ENCODE data around the gene AHCY.

Gene AHCY

DNA sequence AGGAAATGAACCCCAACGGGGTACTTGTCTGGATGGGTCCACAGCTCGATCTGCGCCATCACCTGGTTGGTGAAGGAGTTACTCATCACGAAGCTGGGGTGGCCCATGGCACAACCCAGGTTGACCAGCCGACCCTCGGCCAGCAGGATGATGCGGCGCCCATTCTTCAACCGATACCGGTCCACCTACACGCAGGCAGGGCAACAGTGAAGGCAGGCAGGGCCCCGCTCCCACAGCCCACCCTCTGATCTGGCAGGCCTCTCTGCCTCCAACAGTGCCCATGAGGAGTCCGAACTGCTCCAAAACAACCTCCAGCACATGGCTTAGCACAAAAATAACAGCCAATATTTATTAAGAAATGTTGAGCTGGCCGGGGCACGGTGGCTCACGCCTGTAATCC is 17.7 kb downstream of the AHCY start:
- DNase-seq (ENCODE audit: insufficient read length, low spot score) (no peak), FAIRE-seq (no peak)
- TF ChIP-seq, protein P1, sequence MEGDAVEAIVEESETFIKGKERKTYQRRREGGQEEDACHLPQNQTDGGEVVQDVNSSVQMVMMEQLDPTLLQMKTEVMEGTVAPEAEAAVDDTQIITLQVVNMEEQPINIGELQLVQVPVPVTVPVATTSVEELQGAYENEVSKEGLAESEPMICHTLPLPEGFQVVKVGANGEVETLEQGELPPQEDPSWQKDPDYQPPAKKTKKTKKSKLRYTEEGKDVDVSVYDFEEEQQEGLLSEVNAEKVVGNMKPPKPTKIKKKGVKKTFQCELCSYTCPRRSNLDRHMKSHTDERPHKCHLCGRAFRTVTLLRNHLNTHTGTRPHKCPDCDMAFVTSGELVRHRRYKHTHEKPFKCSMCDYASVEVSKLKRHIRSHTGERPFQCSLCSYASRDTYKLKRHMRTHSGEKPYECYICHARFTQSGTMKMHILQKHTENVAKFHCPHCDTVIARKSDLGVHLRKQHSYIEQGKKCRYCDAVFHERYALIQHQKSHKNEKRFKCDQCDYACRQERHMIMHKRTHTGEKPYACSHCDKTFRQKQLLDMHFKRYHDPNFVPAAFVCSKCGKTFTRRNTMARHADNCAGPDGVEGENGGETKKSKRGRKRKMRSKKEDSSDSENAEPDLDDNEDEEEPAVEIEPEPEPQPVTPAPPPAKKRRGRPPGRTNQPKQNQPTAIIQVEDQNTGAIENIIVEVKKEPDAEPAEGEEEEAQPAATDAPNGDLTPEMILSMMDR (IDR thresholded peaks at IDR 0.05; ENCODE audit: insufficient read depth, missing control alignments), result no peak

DNA sequence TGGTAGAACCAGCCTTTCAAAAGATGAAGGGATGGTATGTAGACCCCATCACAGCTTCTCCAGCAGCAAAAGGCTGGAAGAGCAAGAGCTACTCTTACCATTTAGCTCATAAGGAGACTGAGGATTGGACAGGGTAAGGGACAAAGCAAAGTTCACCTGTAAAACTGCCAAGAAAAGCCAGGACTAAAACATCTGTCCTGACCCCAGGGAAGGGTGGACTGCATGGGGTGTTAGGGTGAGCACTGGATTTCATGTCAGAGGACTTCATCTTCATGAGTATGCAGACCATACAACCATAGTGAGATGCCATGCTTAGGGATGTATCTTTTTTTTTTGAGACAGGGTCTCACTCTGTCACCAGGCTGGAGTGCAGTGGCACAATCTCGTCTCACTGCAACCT is 19.3 kb downstream of the AHCY start:
- FAIRE-seq, result no peak
- TF ChIP-seq, protein P1 (IDR thresholded peaks at IDR 0.05; ENCODE audit: insufficient read depth, missing control alignments), result no peak
- no peak for DNase-seq (ENCODE audit: insufficient read length, low spot score)

DNA sequence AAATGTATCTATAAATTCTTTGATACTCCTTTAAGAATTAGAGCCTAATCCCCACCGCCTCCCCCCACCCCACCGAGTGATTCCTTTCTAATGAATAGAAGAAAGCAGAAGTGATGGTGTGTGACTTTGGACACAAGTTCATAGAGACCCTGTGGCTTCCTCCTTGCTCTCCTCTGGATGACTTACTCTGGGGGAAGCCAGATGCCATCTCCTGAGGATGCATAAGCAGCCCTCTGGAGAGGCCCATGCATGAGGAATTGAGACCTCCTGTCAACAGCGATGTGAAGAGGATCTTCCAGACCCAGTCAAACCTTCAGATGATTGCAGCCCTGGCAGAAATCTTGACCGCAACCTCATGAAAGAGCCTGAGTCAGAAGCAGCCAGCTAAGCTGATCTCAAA is 21.1 kb downstream of the AHCY start:
- FAIRE-seq (no peak), DNase-seq (ENCODE audit: insufficient read length, low spot score) (no peak)
- TF ChIP-seq, protein P1 (IDR thresholded peaks at IDR 0.05; ENCODE audit: insufficient read depth, missing control alignments), result no peak

DNA sequence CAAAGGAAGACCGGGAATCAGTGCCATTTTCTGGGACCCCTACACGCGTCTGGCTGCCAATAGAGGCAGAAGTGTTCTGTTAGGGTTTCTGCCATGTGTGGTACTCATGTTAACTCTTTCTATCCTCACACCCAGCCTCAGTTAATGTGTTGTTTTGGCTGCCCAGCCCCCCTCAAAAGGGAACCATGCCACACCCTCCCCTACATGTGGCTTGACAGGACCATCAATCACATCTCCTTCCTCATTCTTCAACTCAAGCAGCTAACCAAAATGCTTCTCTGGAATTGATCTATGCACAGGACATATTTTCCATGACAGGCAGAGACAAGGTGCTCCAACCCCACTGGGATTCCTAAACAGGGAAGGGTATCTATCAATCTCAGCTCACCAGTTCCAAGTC is 22.0 kb downstream of the AHCY start:
- FAIRE-seq, result no peak
- TF ChIP-seq, protein P1 (IDR thresholded peaks at IDR 0.05; ENCODE audit: insufficient read depth, missing control alignments), result no peak
- no peak for DNase-seq (ENCODE audit: insufficient read length, low spot score)

DNA sequence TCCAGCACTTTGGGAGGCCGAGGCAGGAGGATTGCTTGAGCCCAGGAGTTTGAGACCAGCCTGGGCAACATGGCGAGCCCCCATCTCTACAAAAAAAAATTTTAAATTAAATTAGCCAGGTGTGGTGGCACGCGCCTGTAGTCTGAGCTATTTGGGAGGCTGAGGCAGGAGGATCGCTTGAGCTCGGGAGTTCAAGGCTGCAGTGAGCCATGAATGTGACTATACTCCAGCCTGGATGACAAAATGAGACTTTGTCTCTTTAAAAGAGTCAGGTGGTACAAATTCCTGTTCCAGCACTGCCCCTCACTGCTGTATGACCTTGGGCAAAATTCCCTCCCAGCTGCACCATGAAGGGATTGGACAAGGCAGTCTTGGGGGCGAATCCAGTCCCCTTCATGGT is 28.5 kb downstream of the AHCY start:
- FAIRE-seq, result no peak

DNA sequence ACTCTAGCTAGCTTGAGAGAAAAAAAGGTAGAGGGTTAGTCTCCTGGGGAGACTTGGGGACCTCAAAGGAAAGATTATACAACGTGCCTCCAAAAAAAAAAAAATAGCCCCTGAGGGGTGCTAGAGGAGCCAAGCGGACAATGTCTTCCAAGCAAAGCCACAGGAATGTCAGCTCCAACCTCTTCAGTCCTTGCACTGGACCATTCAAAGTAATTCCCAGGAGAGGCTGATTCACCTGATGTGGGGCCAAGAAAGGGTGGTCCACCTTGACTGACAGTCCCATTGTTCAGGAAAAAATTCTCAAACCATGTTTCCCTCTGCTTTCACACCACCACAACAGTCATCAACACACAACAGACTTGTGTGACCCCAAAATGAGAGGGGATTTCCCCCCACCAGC is 31.2 kb downstream of the AHCY start:
- TF ChIP-seq, protein P1 (IDR thresholded peaks at IDR 0.05; ENCODE audit: insufficient read depth, missing control alignments), result no peak
- FAIRE-seq (no peak), DNase-seq (ENCODE audit: insufficient read length, low spot score) (no peak)

More for the DNA sequence above, 28.5 kb downstream of the AHCY start:
- no peak for DNase-seq (ENCODE audit: insufficient read length, low spot score)
- TF ChIP-seq, protein P1 (IDR thresholded peaks at IDR 0.05; ENCODE audit: insufficient read depth, missing control alignments), result no peak

DNA sequence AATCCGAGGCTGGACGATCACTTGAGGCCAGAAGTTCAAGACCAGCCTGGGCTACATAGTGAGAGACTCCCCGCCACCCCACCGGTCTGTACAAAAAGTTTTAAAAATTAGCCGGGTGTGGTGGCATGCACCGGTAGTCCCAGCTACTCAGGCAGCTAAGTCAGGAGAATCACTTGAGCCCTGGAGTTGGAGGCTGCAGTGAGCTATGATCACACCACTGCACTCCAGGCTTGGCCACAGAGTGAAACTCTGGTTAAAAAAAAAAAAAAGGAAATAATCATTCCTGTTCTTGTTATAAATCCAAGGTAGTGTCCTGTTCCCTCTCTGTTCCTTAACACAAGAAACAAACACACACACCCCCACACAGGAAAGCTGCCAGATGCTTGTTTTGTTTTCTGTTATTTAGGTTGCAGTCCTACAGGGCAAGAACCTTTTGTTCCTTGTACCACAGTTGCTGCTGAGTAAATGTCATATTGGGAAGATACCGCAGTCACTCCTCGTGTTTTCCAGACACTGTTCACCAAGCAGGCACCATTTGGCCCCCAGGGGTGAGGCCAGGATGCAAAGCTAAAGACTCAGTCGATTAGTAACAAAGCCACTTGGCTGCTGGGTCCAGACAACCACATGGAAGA is 33.0 kb downstream of the AHCY start:
- no peak for DNase-seq (ENCODE audit: insufficient read length, low spot score)
- no peak for FAIRE-seq
- TF ChIP-seq, protein P1 (IDR thresholded peaks at IDR 0.05; ENCODE audit: insufficient read depth, missing control alignments), result no peak

All from D721Med (cell line).